ENCODE data around the gene CCDC138. TPM values are rescaled to one million over a fixed set of nuclear protein-coding genes. Genes with fewer than 3 reads are reported as not detected.

The CCDC138 gene
- total RNA-seq, 1 experiment from 2014 or later, result 14.9 TPM

GRCh38 chr2:108911401-108911800, 124.8 kb downstream of the CCDC138 start:
- Mint-ChIP-seq H3K4me1 (ENCODE audit: low read depth, unreplicated experiment) (no peaks in the 10 kb centered on the region), H3K9me3 (ENCODE audit: unreplicated experiment) (no peaks in the 10 kb centered on the region), H3K36me3 (ENCODE audit: insufficient read depth, unreplicated experiment) (no peaks in the 10 kb centered on the region), H3K4me3 (ENCODE audit: unreplicated experiment) (no peak overlapping the region), H3K27me3 (ENCODE audit: insufficient read depth, unreplicated experiment) (no peaks in the 10 kb centered on the region), H3K27ac (ENCODE audit: unreplicated experiment) (no peak overlapping the region)
- intact Hi-C loops (cut with micrococcal nuclease; ENCODE audit: unreplicated experiment), result no loop called here
- H3K4me1 ChIP-seq, result no peaks in the 10 kb centered on the region
- no peaks in the 10 kb centered on the region for H3K27me3 ChIP-seq (replicated peaks; ENCODE audit: control insufficient read depth, insufficient read depth, low read length)
- ChIA-PET POLR2A (no interaction called here), CTCF (no interaction called here)
- TF ChIP-seq CTCF (IDR thresholded peaks at IDR 0.05; ENCODE audit: insufficient read depth in 1 of 2, low read depth in 1 of 2, low read length in 1 of 2, severe bottlenecking in 1 of 2, unreplicated experiment in 1 of 2), result no peak
- no peak overlapping the region for H3K4me3 ChIP-seq (ENCODE audit: low read depth, low read length)
- BruUV-seq (replicated peaks), result no TSS peak
- no peaks in the 10 kb centered on the region for H3K9me3 ChIP-seq
- no peaks in the 10 kb centered on the region for H3K36me3 ChIP-seq (ENCODE audit: control insufficient read depth, insufficient read depth, low read length)
- no peak for DNase-seq

- Histone ChIP-seq H3K9me3 (no peaks in the 10 kb centered on the region), H3K36me3 (ENCODE audit: control insufficient read depth, insufficient read depth, low read length) (no peaks in the 10 kb centered on the region), H3K4me1 (no peaks in the 10 kb centered on the region), H3K27me3 (replicated peaks; ENCODE audit: control insufficient read depth, insufficient read depth, low read length) (no peaks in the 10 kb centered on the region), H3K4me3 (ENCODE audit: low read depth, low read length) (no peak overlapping the region)
- H3K4me3 Mint-ChIP-seq (ENCODE audit: unreplicated experiment), result no peak overlapping the region
- H3K9me3 Mint-ChIP-seq (ENCODE audit: unreplicated experiment), result no peaks in the 10 kb centered on the region
- no peak for DNase-seq
- intact Hi-C loops (cut with micrococcal nuclease; ENCODE audit: unreplicated experiment), result no loop called here
- H3K4me1 Mint-ChIP-seq (ENCODE audit: low read depth, unreplicated experiment), result no peaks in the 10 kb centered on the region
- BruUV-seq (replicated peaks), result no TSS peak
- POLR2A ChIA-PET, result no interaction called here
- H3K27ac Mint-ChIP-seq (ENCODE audit: unreplicated experiment), result no peak overlapping the region
- TF ChIP-seq CTCF (IDR thresholded peaks at IDR 0.05; ENCODE audit: insufficient read depth in 1 of 2, low read depth in 1 of 2, low read length in 1 of 2, severe bottlenecking in 1 of 2, unreplicated experiment in 1 of 2), result no peak
- H3K36me3 Mint-ChIP-seq (ENCODE audit: insufficient read depth, unreplicated experiment), result no peaks in the 10 kb centered on the region
- no peaks in the 10 kb centered on the region for H3K27me3 Mint-ChIP-seq (ENCODE audit: insufficient read depth, unreplicated experiment)
- CTCF ChIA-PET, result no interaction called here
Observed at GRCh38 chr2:108911807-108912628, 125.4 kb downstream of the CCDC138 start.

- no peaks in the 10 kb centered on the region for H3K27me3 ChIP-seq (replicated peaks; ENCODE audit: control insufficient read depth, insufficient read depth, low read length)
- no peaks in the 10 kb centered on the region for H3K4me1 Mint-ChIP-seq (ENCODE audit: low read depth, unreplicated experiment)
- H3K4me3 Mint-ChIP-seq (ENCODE audit: unreplicated experiment), result no peak overlapping the region
- H3K27ac Mint-ChIP-seq (ENCODE audit: unreplicated experiment), result no peak overlapping the region
- no peaks in the 10 kb centered on the region for H3K36me3 ChIP-seq (ENCODE audit: control insufficient read depth, insufficient read depth, low read length)
- no peak for TF ChIP-seq CTCF (IDR thresholded peaks at IDR 0.05; ENCODE audit: insufficient read depth in 1 of 2, low read depth in 1 of 2, low read length in 1 of 2, severe bottlenecking in 1 of 2, unreplicated experiment in 1 of 2)
- ChIA-PET POLR2A (no interaction called here), CTCF (no interaction called here)
- H3K27me3 Mint-ChIP-seq (ENCODE audit: insufficient read depth, unreplicated experiment), result no peaks in the 10 kb centered on the region
- no peaks in the 10 kb centered on the region for H3K4me1 ChIP-seq
- no peaks in the 10 kb centered on the region for H3K9me3 Mint-ChIP-seq (ENCODE audit: unreplicated experiment)
- no peak overlapping the region for H3K4me3 ChIP-seq (ENCODE audit: low read depth, low read length)
- BruUV-seq (replicated peaks), result no TSS peak
- H3K36me3 Mint-ChIP-seq (ENCODE audit: insufficient read depth, unreplicated experiment), result no peaks in the 10 kb centered on the region
- H3K9me3 ChIP-seq, result no peaks in the 10 kb centered on the region
- intact Hi-C loops (cut with micrococcal nuclease; ENCODE audit: unreplicated experiment), result no loop called here
- DNase-seq, result no peak
Observed at GRCh38 chr2:108912629-108912902, 126.0 kb downstream of the CCDC138 start.
